AG09309 (cell line): ENCODE measurements around the gene ATP5PB.
A peak's percentile ranks its signal among the peaks of the same experiment; 100 is the strongest.

ENCODE experiments used
- DNase-seq: peaks from one replicate; pipeline ENCODE4 v3.0.0-alpha.2; 2010; ENCODE audit warnings: low read depth
- H3K4me3 ChIP-seq: 2 replicates; pipeline ENCODE4 v1.5.1; 2011; ENCODE audit warnings: mild to moderate bottlenecking, low read depth, low read length, moderate library complexity; ENCODE audit not compliant: control insufficient read depth
- TF ChIP-seq, protein P1 (sequence below): IDR thresholded peaks from 2 replicates; pipeline ENCODE4 v1.5.1; 2011; ENCODE audit warnings: mild to moderate bottlenecking, low read depth, low read length, inconsistent platforms; ENCODE audit not compliant: insufficient read depth, control insufficient read depth; ENCODE audit errors: missing control alignments

Gene ATP5PB

DNA sequence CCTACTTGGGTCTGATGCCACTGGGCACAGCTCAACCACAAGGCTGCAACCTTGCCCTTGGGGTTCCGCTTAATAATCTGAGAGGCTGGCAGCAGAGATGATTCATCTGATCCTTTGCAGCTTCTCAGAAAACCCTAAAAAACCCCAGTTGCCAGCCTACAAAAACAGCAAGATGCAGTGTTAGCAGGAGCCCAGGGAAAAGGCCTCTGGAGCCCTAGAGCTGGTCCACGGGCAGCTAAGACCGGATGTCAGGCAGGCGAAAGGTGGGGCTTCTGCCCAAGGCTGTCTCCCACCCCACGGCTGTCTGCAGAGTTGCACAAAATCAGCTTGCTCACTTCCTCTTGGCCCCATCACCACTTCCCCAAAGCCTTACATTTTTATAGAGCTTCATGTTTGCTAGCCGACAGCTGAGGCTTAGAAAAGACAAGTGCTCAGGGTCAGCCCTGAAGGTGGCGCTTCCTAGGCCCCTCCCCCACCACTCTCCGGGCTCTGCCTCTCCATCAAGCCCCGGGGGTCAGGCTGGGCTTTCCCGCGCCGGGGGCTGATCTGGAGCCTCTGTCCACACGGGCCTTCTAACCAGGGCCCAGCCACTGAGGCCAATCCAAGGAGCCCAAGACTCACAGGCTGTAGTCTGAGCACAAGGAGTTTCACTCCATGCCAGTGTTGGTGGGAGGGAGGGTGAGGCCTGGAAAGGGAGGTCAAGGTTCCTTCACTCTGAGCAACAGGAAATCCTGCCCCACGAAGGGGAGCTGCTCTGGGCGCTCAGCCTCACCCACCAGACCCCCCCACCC lies 58.3 kb downstream of the ATP5PB start:
- peak; percentile 48 for DNase-seq
- H3K4me3 ChIP-seq = peak overlapping the region; percentile 15
- TF ChIP-seq, protein P1, sequence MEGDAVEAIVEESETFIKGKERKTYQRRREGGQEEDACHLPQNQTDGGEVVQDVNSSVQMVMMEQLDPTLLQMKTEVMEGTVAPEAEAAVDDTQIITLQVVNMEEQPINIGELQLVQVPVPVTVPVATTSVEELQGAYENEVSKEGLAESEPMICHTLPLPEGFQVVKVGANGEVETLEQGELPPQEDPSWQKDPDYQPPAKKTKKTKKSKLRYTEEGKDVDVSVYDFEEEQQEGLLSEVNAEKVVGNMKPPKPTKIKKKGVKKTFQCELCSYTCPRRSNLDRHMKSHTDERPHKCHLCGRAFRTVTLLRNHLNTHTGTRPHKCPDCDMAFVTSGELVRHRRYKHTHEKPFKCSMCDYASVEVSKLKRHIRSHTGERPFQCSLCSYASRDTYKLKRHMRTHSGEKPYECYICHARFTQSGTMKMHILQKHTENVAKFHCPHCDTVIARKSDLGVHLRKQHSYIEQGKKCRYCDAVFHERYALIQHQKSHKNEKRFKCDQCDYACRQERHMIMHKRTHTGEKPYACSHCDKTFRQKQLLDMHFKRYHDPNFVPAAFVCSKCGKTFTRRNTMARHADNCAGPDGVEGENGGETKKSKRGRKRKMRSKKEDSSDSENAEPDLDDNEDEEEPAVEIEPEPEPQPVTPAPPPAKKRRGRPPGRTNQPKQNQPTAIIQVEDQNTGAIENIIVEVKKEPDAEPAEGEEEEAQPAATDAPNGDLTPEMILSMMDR = peak; percentile 33

DNA sequence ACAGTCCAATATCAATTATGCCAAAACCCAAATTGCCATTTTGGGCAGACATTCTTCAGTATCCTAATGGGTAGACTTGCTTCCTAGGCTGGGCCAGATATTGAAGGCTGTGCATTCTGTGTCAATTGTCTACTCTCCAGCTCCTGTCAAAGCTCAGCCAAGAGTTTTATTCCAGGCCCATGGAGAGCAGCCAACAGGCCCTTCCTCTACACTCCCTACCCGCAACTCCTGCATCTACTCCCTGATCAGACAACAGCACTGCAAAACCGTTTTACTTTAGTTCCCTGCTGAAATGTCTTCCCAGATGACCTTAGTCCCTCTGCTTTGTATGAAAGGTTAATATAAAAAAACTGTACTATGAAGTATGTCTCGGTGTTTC lies 60.7 kb downstream of the ATP5PB start:
- no peak overlapping the region for H3K4me3 ChIP-seq
- no peak for DNase-seq
- TF ChIP-seq, protein P1 = no peak

DNA sequence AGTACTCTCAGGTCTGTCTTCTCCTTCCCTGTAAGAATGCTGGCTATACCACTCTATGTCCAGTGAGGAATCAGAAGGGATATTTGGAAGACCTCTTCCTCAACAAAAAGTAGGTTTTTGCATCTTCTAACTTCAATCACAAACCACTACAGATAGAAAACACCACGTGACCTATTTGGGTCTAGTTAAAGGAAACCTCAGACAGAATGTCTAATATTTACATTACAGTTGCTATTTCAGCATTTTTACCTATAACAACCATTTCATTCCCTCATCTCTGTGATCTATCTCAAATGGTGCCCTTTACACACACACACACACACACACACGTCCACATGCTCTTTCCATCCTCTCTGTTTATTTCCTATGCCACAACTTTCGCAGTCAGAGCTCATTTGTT lies 62.1 kb downstream of the ATP5PB start:
- no peak for DNase-seq
- no peak overlapping the region for H3K4me3 ChIP-seq
- TF ChIP-seq, protein P1 = no peak
